C4-2B (cell line): Measurements from ENCODE around the gene DLX1.
"Not testable (repeated sequence)": the region's sequence is repeated elsewhere in the genome, so short reads cannot be mapped to it uniquely, and the experiment has no call there.

Experiments
- H3K27ac ChIP-seq: fragments of 450-650 bp; 2 replicates; pipeline ENCODE4 v1.5.1; 2017
- ZFX ChIP-seq: fragments of 450-650 bp; IDR thresholded peaks from 2 replicates; pipeline ENCODE4 v1.6.1; 2017
- TF ChIP-seq, protein P1 (sequence below): fragments of 450-650 bp; conservative IDR thresholded peaks from 2 replicates; pipeline ENCODE4 v1.5.1; 2017; ENCODE audit warnings: mild to moderate bottlenecking

Gene DLX1

DNA sequence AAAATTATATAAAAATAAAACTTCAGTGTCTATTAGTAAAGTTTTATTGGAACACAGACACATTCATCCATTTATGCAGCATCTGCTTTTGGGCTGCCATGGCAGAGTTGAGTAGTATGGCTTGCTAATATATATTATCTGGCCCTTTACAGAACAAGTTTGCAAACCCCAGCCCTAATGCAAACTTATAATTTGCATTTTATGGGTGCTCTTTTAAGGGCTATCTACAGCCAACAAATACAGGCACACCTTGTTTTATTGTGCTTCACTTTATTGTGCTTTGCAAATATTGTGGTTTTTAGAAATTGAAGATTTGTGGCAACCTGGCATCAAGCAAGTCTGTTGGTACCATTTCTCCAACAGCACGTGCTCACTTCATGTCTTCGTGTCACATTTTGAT is 52.6 kb downstream of the DLX1 start:
- H3K27ac ChIP-seq: no peak overlapping the region
- TF ChIP-seq ZFX: no peak
- TF ChIP-seq, protein P1, sequence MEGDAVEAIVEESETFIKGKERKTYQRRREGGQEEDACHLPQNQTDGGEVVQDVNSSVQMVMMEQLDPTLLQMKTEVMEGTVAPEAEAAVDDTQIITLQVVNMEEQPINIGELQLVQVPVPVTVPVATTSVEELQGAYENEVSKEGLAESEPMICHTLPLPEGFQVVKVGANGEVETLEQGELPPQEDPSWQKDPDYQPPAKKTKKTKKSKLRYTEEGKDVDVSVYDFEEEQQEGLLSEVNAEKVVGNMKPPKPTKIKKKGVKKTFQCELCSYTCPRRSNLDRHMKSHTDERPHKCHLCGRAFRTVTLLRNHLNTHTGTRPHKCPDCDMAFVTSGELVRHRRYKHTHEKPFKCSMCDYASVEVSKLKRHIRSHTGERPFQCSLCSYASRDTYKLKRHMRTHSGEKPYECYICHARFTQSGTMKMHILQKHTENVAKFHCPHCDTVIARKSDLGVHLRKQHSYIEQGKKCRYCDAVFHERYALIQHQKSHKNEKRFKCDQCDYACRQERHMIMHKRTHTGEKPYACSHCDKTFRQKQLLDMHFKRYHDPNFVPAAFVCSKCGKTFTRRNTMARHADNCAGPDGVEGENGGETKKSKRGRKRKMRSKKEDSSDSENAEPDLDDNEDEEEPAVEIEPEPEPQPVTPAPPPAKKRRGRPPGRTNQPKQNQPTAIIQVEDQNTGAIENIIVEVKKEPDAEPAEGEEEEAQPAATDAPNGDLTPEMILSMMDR: no peak

DNA sequence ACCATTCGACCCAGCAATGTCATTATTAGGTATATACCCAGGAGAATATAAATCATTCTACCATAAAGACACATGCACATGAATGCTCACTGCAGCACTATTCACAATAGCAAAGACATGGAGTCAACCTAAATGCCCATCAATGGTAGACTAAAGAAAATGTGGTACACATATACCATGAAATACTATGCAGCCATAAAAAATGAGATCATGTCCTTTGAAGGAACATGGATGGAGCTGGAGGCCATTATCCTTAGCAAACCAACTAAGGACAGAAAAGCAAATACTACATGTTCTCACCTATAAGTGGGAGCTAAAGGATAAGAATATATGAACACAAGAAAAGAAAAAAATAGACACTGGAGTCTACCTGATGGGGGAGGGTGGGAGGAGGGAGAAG is 53.4 kb downstream of the DLX1 start:
- H3K27ac ChIP-seq: not testable (repeated sequence)
